HG02623 (cell line): ENCODE data around the gene SALL1.

Experiments
- ATAC-seq: cut with Tn5 transposase; IDR thresholded peaks from one replicate; pipeline ENCODE4 v1.9.1; 2021; ENCODE audit warnings: moderate library complexity; ENCODE audit not compliant: unreplicated experiment

Gene SALL1

DNA sequence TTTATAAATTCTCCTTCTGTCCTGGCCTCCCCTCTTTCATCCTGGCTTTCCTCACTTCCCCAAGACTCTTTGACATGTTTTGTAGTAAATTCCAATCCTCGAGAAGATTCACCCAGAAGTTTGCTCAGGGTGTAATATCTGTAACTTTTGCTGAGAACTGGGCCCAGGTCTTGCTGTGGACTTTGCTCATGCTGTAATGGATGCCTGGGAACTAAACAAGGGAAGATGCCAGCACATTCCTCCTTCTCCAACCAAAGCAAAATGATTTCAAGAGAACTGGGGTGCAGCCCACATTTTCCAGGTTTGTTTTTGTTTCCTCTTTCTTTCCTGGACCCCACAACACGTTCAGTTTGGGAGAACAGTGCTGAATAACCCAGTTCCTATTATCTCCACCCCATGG is 6.6 kb upstream of the SALL1 start:
- no peak for ATAC-seq

DNA sequence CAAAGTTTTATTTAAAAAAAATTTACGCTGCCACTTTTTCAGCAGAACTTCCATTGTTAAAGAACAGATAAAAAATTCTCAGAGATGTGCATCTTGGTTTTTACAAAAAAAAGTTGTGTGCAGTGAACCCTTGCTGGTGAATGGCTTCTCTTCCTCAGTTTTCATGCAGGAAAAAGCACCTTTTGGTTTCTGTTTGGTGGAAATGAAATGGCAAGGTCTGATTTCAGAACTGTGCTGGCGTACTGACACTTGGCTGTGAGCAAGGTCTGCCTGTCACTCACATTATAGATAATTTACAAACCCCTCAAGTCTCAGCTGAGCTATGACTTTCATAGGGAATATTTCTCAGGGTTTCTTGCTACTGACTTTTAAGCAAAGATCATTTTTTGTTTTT is 5.7 kb upstream of the SALL1 start:
- no peak for ATAC-seq

DNA sequence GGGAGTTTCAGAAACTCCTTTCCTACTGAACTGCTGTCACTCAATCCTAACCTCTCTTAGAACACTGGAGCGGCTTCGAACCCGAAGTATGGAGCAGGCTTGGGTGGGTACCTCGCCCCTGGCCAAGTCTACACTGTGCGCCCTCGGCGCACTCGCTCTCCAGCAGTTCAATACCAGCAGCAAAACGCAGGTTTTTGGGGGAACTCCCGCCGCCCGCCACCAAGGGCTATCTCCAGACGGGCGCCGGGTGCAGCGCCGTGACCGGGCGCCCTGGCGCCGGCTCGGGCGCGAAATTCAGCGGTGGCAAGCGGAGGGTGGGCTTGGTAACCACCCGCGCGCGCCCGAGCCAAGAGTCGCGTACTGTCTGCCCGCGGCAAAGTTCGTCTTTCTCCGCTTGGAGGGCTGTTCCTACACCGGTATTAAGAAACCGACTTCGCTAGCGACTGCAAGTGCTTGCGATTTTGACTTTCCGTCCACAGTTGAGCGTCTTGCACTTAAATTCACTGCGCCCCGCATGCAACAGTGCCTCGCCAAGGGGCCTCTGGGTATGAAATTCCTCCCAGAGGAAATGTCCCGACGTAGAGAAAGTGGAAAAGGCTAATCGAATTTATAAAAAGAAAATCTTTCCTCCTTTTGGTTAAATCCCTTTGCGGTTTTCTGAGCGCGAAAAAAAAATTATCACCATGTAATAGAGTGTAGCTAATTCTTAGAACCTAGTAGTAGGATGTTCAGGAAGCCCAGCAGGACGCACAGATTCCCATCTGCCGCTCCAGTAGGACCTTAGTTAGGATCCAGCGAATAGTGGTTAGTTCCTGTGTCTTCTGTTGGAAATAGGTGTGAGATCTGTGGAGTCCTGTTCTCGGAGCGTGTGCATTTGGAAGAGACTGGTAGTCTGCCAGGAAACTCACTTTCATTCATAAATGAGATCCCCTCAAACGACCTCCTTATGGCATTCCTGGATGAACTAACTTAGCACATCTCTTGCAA is 5.0 kb upstream of the SALL1 start:
- ATAC-seq = no peak

DNA sequence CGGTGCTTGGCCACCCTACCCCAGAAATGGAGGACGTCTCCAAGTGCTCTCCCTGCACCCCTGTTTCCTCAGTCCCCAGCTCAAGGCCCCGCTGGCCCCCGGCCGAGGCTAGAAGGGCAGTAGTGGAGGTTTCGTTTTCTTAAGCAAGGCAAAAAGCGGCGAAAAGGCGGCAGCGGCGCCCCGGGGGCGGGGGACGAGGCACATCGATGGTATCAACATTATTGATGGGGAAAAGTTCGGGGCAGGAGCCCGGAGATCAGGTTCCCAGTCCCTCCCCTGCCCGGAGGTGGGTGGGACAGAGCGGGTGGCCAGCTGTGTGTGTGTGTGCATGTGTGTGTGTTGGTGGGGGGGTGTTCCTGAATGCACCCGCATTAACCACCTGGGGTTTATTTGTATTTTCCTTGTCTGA is 4.1 kb upstream of the SALL1 start:
- no peak for ATAC-seq

DNA sequence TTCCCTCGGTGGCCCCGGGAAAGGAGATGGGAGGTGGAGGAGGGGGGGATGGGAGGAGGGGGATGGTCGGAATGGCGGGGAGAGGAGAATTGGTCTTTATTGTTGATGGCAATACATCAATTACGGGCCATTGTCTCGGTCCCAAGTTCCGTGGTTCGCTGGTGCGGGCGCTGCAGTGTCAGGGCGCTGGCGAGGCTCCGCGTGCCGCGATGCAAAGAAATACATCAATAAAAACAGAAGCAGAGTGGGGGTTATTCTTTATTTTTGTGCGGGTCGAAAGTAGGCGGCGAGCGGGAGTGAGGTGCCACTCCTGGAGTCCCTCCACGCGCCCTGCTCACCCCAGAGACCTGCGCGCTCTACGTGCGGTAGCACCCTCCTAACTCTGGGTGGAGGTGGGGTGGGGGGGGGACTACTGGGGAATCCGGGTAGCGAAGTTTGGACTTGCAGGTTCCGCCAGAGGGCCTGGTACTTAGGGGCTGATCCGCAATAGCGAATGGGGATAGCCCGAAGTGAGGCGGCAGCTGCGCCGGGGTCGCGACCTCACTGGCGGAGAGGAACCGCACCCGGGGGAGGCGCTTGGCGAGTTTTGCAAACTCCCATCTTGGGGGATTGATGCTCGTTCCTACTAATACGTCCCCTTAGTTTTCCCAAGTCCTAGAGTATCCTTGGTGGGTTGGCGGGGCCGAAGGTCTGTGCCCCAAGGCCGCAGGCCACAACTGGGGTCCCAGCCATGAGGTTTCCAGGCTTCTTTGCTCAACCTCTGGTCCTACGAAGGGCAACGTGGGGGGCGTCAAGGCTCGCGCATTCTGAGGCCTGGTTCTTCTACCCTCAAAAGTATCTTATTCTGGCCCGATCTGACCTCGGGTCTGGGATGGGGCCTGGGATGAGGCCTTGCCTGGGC is 3.5 kb upstream of the SALL1 start:
- no peak for ATAC-seq

DNA sequence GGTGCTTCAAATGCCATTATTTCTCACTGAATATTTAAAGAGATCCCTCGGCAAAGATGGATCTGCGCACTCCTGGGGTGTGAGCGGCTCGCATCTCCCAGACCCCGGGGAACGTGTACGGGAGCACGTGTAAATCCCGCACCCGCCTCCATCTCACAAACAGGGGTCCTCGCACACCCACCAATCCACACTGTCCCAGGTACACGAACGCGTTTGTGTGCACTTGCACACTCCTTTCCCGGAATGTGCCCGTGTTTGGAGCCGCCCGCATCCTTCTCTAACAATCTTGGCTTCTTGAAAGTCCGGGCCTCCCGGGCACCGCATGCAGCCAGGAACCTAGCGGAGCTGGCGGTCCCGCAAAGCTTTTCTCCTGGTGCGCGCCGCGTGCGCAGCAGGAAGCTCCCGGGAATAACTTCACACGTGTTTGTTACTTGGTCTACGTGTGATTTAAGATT is 2.5 kb upstream of the SALL1 start:
- no peak for ATAC-seq

DNA sequence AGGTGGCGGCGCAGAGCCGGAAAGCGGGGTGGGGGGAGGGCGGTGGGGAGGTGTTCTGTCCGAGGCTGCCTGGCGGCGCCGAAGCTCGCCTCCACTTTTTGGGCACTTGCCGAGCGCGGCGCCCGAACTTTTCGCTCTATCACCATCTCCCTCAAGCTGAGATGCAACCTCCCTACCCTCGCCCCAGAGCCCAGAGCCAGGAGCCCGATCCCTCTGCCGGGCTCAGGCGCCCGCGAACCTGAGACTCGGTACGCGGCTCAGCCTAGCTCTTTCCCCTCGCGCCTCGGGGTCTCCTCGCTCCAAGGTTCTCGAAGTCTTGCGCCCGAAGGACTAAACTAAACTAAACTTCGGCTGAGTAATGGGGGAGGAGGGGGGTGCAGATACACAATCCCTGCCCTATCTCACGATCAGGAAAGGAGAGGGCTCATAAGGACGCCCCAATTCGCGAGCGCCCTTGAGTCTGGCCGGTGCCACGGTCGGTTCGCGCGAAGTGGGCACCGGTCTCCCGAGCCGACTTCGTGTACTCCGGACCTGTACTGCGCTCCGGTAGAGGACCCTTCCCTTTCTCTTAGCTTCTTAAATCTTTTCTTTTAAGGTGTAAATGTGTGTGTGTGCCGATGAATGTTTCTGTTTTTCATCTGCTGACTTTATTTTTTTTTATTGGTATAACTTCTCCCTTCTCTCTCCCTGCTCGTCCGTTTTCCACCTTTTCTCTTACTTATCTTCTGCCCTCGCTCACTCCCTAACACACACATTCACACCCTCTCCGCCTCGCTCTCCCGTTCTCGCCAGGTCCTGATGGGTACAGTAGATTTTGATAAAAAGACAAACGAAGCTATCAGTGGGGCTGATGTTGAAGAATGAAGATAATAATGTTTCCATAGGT is 1.9 kb upstream of the SALL1 start:
- no peak for ATAC-seq

DNA sequence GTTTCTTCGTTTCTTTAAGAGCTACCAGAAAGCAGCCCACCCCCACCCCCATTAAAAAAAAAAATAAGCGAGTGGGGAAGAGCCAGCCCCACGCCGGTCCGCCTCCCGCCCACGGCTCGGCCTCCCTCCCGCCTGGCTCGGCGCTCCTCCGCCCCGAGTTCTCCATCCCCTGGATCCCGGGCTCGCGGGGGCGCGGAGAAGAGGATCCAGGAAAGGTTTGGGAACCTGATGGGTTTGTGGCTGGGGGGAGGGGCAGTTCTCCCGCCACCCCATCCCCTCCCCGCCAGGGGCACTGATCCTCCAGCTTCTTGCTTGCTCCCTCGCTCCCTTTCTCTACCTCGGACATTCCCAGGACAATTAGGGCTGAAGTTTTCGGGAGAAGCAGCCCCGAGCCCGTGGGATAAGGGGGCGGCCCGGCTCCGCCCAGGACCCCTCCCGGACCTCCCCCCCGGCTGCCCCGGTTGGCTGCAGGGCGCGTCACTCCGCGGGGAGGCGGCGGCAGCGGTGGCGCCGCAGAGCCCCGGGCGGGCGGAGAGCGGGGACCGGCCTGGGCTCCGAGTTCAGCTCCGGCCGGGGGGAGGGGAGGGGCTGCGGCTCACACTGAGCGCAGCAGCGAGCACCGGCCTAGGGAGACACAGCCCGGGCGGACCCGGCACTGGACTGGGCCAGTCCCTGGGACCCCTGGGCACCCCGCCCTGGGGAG is 1.0 kb upstream of the SALL1 start:
- ATAC-seq = no peak

DNA sequence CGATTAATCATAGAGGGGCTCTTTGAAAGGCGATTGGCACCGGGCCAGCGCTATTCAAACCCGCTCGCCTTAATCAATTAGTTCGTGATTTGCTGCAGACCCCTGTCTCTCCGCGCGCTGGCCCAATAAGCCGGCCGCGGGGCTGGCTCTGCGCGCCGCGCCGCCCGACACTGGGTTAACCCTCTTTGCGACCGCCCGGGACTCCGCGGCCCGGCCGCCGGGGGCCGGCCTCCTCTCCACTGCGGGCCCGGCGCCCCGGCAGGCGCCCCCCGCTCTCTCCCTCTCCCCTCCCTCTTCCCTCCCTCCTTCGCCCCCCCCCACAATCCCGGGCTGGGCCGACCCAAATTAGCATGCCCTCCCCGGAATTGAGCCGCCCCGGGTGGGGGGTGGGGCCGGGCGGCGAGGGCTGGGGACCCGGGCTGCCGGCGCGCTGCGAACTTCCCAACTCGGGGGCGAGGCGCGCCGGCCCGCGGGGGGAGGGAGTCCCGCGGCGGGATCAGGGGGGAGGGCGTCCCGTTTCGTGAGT is 428 bp upstream of the SALL1 start:
- no peak for ATAC-seq

DNA sequence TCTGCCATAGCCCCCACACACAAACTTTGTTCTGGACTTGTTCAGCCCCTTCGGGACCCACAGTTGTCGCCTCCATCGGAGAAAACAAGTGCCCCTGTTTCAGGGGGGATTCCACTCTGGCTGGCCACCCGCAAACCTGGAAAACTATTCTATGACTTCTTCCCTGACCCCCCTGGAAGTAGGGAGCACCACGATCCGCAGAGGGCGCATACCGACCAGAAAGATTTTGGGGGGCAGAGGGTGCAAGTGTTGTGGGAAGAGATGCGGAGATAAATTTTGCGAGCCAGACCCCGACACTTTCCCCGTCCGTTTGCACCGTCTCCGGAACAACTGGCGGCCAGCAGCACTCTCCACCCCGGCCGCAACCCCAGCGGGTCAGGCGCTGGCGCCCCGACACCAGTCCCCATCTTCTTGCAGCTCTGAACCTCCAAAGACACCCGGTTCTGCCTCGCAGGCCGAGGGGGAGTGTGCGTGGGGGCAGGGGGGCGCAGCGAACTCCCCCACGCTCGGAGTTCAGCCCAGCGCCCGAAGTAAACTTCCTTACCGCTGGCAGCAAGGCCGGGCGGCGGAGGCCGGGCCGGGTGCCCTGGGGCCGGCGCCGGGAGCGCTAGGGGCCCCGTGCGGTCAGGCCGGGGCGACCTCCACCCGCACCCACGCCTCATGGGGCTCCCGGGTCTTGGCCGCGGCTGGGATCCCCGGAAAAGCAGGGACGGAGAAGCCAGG is 744 bp downstream of the SALL1 start:
- no peak for ATAC-seq

DNA sequence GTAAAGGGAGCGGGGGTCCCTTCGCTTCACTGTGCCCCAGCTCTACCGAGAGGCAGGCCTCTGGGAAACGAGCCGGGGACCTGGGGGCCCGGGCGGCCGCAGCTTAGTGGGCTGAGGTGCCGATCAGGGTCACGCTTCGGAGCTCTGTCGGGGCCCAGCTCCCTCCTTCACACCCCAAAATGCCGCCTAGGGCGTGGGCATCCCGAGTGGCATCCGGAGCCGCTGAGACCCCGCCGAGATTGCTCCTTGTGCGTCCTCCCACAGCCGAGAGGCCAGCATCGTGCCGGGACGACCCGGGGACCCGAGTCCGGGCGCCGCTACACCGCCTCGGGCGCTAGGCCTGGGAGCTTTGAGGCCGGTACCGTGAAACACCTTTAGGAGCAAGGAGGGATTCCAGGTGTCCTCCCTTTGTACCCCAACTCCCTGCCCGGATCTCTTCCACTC is 1.3 kb downstream of the SALL1 start:
- no peak for ATAC-seq

DNA sequence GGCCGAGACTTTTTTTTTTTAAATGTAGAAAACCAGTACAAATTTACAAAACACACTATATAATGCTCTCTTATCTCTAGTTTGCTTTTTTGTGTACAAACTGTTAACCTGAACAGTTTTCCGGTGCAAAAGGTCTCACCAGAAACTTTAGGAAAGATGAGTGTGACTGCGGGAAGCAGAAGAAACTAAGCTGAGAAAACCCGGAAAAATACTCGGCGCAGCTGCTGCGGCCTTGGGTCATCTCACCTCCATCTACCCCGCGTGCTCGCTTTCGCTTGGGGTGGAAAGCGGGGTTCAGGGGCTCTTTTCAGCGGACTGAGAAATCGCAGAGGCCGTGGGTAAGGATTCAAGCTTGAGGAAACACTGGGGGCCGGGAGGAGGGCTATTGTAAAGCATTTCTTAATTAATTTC is 1.8 kb downstream of the SALL1 start:
- no peak for ATAC-seq

DNA sequence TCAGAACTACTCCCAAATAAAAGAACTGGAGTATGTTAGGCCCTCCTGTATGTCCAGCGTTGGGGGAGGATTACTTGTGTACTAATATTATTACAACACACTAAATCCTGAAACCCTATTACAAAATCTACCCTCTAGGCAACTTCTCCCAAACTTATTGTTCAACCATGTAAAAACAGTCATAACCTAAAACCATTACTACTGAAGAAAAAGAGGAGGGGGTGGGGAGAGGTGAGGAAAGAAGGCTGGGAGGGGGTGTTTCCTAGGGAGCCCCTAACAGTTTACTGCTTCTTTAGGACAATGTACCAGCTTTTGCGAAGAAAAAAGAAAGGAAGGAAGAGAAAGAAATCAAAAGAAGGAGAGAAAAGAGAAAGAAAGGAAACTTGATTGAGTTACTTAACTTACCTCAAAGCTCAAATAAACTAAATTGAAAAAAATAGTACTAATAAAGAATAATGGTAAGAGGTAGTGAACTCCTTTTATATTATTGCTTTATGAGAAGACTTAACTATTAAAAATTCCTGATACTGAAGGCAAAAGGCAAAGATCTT is 2.3 kb downstream of the SALL1 start:
- no peak for ATAC-seq

DNA sequence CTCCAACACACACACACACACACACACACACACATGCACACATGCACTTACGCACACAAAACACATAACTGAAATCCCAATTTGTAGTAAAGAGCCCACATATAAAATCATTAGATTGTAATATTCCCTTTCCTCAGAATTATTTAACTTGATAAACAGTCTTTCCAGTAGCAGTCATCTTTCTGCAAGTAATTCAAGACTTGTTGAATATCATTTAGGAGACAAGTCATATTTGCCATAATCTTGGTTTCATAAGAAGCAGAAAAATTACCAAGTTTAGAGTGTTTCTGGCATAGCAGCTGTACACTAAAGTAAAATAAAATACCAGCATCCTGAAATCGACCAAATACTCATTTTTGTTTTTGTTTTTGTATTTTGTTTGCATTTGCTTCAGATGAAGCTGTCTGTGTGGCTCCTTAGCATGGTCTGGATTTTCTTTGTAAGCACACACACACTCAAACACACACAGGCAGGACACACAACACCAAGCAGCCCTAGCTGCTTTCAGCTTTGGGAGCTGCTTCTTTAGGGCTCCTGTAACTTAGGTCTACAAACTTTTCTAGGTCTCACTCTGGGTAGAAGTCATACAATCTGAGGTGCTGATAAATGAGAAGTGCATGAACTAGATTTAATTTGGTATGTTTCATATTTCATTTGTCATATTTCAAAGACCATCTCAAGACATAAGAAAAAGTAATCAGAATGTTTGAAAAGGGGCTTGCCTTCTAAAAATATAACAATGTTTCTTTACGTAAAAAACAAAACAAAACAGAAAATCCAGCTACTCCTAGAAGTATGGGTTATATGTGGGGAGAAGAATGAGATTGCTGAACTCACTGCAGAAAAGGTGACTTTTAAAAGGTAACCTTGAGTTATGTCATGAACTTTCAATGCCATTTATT is 3.0 kb downstream of the SALL1 start:
- ATAC-seq = no peak

DNA sequence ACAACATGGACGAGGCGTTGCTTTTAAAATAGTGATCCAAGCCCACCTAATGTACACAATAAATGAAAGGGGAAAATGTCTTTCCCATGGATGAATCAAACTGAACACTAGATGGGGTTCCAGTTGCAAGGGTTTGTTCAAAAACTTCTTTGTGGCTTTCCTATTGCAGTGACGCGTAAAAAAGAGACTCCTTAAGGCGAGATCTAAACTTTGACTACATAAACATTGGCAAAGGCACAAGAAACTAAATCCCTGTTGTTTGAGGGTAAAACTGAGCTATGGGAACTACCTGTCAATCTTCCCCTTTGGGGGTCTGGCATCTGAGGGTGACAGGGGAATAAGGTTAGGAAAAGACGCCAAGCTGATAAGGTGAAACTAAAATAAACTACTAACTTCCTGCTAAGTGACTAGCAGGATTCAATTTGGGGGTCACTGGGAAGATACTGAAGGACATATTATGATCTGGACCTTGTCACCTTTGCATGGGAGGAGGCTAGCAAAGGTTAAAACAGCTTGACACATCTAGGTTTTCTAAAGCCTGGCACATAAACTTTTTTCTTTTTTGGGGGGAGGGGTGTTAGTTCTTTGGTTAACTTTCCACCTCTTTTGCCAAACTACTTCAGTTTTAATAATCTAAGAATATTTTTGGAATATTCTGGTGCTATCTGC is 4.7 kb downstream of the SALL1 start:
- ATAC-seq = no peak

DNA sequence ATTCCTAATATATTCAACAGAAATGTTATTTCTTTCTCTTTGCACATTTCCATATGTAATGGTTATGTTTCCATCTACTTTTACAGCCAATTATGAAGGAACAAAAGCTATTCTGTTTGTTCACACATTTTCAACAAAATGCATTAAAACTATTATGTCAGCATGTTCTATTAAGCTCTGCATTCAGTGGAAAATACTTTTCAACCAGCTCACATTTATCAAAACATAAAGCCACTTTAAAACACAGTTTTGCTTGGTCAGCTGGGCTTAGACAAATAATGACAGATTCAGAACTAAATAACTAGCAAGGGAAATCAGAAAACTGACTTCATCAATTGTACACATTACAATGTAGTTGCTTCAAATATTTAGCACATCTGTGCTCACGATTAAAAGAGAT is 6.9 kb downstream of the SALL1 start:
- ATAC-seq = no peak
